Mesothelial cell of epicardium (in vitro differentiated cells): Measurements from ENCODE around the gene MYCBP. TPM values are rescaled to one million over a fixed set of nuclear protein-coding genes. Genes with fewer than 3 reads are reported as not detected.

Experiments used
- DNase-seq, 2 experiments: peaks; one replicate each; pipeline ENCODE4 v3.0.0; 2021; ENCODE audit warnings: low spot score in 2 of 2; ENCODE audit not compliant: unreplicated experiment in 2 of 2
- H3K27ac Mint-ChIP-seq: 2 replicates; pipeline ENCODE4 v1.8.0; 2021; ENCODE audit warnings: mixed read lengths
- H3K27me3 Mint-ChIP-seq: 2 replicates; pipeline ENCODE4 v1.8.0; 2021; ENCODE audit warnings: low read depth, mixed read lengths
- H3K36me3 Mint-ChIP-seq: 2 replicates; pipeline ENCODE4 v1.8.0; 2021; ENCODE audit warnings: mixed read lengths
- H3K4me1 Mint-ChIP-seq: 2 replicates; pipeline ENCODE4 v1.8.0; 2021; ENCODE audit warnings: mixed read lengths
- H3K4me3 Mint-ChIP-seq: 2 replicates; pipeline ENCODE4 v1.8.0; 2021; ENCODE audit warnings: mild to moderate bottlenecking, moderate library complexity, mixed read lengths
- H3K9me3 Mint-ChIP-seq: 2 replicates; pipeline ENCODE4 v1.8.0; 2021; ENCODE audit warnings: mixed read lengths
- total RNA-seq: library from RNA; stranded (reverse); gene quantifications from 3 replicates; pipeline ENCODE4 v1.2.1, GENCODE V29; 2021
- TF ChIP-seq, protein P1 (sequence below): fragments of 200-600 bp; sonication (generic); IDR thresholded peaks from one replicate; pipeline ENCODE4 v1.5.0; 2021; ENCODE audit warnings: antibody characterized with exemption; ENCODE audit not compliant: unreplicated experiment

MYCBP gene
- total RNA-seq, 1 donor from 2014 or later: 12.2 TPM

DNA sequence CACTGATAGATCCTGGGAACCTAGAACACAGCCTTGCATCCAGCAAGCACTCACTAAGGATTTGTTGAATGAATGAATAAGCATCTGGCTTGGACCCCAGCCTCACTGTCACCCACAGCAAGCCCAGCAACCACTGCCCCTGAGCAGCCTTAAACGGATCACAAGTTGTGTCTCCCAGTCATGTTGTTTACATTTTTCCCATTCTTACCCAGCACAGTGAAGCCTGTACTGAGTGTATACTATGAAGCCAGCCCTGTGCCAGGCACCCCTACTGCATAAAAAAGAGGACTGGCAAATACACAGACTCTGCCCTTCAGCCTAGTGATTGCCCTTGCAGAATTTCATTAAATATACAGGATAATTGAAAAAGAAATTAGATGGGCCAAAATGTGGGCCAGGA lies 43.8 kb downstream of the MYCBP start:
- Mint-ChIP-seq H3K36me3 (no peaks in the 10 kb centered on the region), H3K4me1 (no peaks in the 10 kb centered on the region), H3K27ac (no peak overlapping the region), H3K4me3 (no peak overlapping the region), H3K27me3 (peaks cover 80% of the 10 kb centered on the region), H3K9me3 (no peaks in the 10 kb centered on the region)
- TF ChIP-seq, protein P1, sequence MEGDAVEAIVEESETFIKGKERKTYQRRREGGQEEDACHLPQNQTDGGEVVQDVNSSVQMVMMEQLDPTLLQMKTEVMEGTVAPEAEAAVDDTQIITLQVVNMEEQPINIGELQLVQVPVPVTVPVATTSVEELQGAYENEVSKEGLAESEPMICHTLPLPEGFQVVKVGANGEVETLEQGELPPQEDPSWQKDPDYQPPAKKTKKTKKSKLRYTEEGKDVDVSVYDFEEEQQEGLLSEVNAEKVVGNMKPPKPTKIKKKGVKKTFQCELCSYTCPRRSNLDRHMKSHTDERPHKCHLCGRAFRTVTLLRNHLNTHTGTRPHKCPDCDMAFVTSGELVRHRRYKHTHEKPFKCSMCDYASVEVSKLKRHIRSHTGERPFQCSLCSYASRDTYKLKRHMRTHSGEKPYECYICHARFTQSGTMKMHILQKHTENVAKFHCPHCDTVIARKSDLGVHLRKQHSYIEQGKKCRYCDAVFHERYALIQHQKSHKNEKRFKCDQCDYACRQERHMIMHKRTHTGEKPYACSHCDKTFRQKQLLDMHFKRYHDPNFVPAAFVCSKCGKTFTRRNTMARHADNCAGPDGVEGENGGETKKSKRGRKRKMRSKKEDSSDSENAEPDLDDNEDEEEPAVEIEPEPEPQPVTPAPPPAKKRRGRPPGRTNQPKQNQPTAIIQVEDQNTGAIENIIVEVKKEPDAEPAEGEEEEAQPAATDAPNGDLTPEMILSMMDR: no peak
- no peak for DNase-seq

DNA sequence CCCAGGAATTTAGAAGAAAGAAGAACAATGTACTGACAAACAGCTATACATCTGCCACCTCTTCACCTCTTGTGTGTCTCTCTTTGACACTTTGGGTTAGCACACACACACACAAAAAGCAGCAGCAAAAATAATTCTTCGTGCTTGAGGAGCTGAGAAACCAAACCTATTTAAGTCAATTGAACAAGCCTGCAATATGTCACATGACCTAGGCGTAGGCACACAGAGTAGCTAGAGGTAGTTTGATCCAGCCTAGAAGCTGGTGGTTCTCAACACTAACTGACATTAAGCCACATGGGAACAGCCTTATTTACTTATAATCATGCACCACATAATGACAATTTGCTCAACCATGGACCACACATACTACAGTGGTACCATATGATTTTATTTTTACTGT lies 45.8 kb downstream of the MYCBP start:
- H3K4me1 Mint-ChIP-seq: no peaks in the 10 kb centered on the region
- no peaks in the 10 kb centered on the region for H3K36me3 Mint-ChIP-seq
- H3K4me3 Mint-ChIP-seq: no peak overlapping the region
- TF ChIP-seq, protein P1: no peak
- H3K27ac Mint-ChIP-seq: no peak overlapping the region
- H3K27me3 Mint-ChIP-seq: peaks cover 80% of the 10 kb centered on the region
- H3K9me3 Mint-ChIP-seq: no peaks in the 10 kb centered on the region
- DNase-seq: no peak

DNA sequence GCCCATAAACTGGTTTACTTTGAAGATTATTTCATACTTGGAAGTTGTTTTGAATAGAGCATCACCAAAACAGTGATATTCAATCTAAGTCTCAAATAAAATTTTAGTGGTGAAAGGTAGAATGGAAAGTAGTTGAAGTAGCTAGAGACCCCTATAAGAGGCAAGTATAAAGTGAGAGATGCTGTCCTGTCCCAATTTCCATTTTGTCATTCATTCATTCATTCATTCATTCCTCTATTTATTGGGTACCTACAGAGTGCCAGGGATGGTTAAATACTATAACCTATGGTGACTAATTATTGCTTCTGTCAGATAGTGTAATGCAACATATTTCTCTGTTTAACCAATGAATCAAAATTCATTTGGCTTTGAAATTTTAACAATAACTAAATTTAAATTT lies 46.3 kb downstream of the MYCBP start:
- H3K27me3 Mint-ChIP-seq: peaks cover 80% of the 10 kb centered on the region
- H3K9me3 Mint-ChIP-seq: no peaks in the 10 kb centered on the region

DNA sequence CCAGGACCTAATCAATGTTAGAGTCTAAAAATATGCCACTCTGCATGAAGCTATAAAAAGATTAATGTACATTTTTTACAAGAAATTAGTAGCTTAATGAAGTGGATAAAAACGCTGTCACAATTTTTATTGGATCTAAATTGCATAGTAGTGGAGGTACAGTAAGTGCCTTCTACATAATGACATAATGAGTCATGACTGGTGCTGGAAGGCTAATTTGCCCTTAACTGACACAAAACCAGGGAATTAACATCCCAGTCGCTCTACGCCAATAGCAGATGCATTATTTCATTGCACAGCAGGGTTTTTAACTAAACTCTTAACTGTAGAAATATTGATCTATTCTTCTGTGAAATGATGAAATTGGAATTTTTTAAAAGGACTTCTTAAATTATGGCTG lies 46.9 kb downstream of the MYCBP start:
- Mint-ChIP-seq H3K9me3 (no peaks in the 10 kb centered on the region), H3K4me1 (no peaks in the 10 kb centered on the region), H3K27me3 (peaks cover 81% of the 10 kb centered on the region), H3K36me3 (no peaks in the 10 kb centered on the region), H3K27ac (no peak overlapping the region), H3K4me3 (no peak overlapping the region)
- TF ChIP-seq, protein P1: no peak
- no peak for DNase-seq

More for the DNA sequence above, 46.3 kb downstream of the MYCBP start:
- TF ChIP-seq, protein P1: no peak
- no peak for DNase-seq
- Mint-ChIP-seq H3K27ac (no peak overlapping the region), H3K36me3 (no peaks in the 10 kb centered on the region), H3K4me1 (no peaks in the 10 kb centered on the region), H3K4me3 (no peak overlapping the region)

DNA sequence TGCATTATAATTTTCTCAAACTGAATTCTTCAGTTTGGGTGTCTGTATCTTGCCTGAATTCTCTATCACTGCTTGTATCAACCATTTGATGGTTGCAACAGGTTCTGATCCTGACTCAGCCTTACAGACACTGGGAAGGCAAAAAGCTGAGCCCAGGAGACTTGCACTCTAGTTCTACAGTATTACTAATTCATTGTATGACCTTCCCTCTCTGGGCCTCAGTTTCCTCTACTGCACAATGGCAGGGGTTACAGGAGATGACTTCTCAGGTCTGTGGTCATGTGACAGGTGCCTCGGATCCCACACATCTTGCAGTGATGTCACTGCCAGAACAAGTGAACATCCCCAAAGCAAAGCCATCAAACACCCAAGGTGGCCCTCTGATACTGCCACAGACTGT lies 52.3 kb downstream of the MYCBP start:
- Mint-ChIP-seq H3K4me1 (peaks cover 14% of the 10 kb centered on the region), H3K27me3 (peaks cover 85% of the 10 kb centered on the region), H3K4me3 (no peak overlapping the region), H3K9me3 (no peaks in the 10 kb centered on the region), H3K27ac (no peak overlapping the region), H3K36me3 (no peaks in the 10 kb centered on the region)
- TF ChIP-seq, protein P1: no peak
- no peak for DNase-seq

DNA sequence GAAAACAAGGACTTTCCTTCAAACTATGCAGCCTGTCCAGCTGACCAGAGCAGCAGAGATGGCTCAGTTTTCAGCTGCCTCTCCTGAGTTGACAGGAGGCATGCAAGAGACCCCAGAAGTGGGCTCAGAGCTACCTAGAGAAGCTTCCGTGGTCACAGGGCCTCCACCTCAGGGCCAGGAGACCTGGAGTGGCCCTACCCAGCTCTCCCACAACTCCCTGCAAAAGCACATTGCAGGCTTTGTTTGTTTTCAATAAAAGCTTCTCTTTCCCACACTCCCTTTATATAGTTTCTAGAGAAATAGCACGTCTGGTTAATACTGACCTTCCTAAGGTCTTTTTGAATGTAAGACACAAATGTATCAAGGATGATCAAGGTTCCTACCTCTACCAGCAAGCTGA lies 53.6 kb downstream of the MYCBP start:
- no peak for DNase-seq
- Mint-ChIP-seq H3K27ac (no peak overlapping the region), H3K4me1 (peaks cover 20% of the 10 kb centered on the region), H3K4me3 (no peak overlapping the region), H3K36me3 (no peaks in the 10 kb centered on the region), H3K9me3 (no peaks in the 10 kb centered on the region), H3K27me3 (peaks cover 85% of the 10 kb centered on the region)
- TF ChIP-seq, protein P1: no peak
